GM12878 (cell line): ENCODE measurements around the gene ZNF331. TPM values are rescaled to one million over a fixed set of nuclear protein-coding genes. Genes with fewer than 3 reads are reported as not detected.

ENCODE experiments used
- ATAC-seq: fragments of 200-7000 bp; cut with Tn5 transposase; 3 replicates; pipeline ENCODE4 v1.9.1; 2020; ENCODE audit warnings: mild to moderate bottlenecking, moderate library complexity
- BruUV-seq: library from RNA; stranded (reverse); fragments of 400-500 nt; replicated peaks from 2 replicates; lab custom pipeline; 2021; lab: Mats Ljungman, UMichigan
- CTCF ChIA-PET: fragments of 300-600 bp; sonication (Branson Sonifier 250); formaldehyde crosslinking; extraction: SDS; loops from one replicate; lab custom pipeline; 2021; ENCODE audit warnings: inconsistent platforms; lab: Yijun Ruan, JAX
- POLR2A ChIA-PET: fragments of 350-600 bp; formaldehyde crosslinking; extraction: SDS; loops from one replicate; lab custom pipeline; 2021; ENCODE audit warnings: inconsistent platforms; lab: Charles Lee
- RAD21 ChIA-PET: fragments of 300-600 bp; sonication (Branson Sonifier 250); formaldehyde crosslinking; loops from one replicate; lab custom pipeline; 2023; ENCODE audit warnings: antibody characterized with exemption; ENCODE audit not compliant: unreplicated experiment; lab: Charles Lee
- SMC1A ChIA-PET: fragments of 300-600 bp; sonication (Branson Sonifier 250); formaldehyde crosslinking; loops from one replicate; lab custom pipeline; 2023; ENCODE audit not compliant: unreplicated experiment, uncharacterized antibody; lab: Charles Lee
- DNase-seq: peaks from one replicate; pipeline ENCODE4 v3.0.0-alpha.2; 2011; ENCODE audit warnings: low read depth, low spot score
- FAIRE-seq: peaks from 3 replicates; lab custom pipeline; 2011; peaks lifted over from hg19 to GRCh38; lab: Jason Lieb, UNC
- H2AFZ ChIP-seq: 2 replicates; pipeline ENCODE4 v1.6.0; 2011; ENCODE audit warnings: low read depth, low read length, control low read depth; ENCODE audit not compliant: control insufficient read depth
- H3K27ac ChIP-seq: 2 replicates; pipeline ENCODE4 v1.5.1; 2011; ENCODE audit warnings: control low read depth; ENCODE audit not compliant: control insufficient read depth, insufficient read depth
- H3K27me3 ChIP-seq, 2 experiments: replicated peaks in 1 of 2; 2 replicates each; pipeline versions ENCODE4 v1.6.0 to v1.6.1; 2011; ENCODE audit warnings: low read length in 1 of 2; ENCODE audit not compliant: control insufficient read depth in 2 of 2, insufficient read depth in 2 of 2
- H3K36me3 ChIP-seq, 2 experiments: 2 replicates each; pipeline ENCODE4 v1.5.1; 2011; ENCODE audit warnings: low read length in 1 of 2; ENCODE audit not compliant: control insufficient read depth in 2 of 2, insufficient read depth in 2 of 2
- H3K4me1 ChIP-seq: 2 replicates; pipeline ENCODE4 v1.6.1; 2011; ENCODE audit warnings: mild to moderate bottlenecking, low read length, moderate library complexity, mixed read lengths; ENCODE audit not compliant: control insufficient read depth, insufficient read depth
- H3K4me2 ChIP-seq: 2 replicates; pipeline ENCODE4 v1.6.0; 2011; ENCODE audit warnings: control low read depth; ENCODE audit not compliant: control insufficient read depth, insufficient read depth
- H3K4me3 ChIP-seq: fragments of 200-600 bp; sonication (generic); 2 replicates; pipeline ENCODE4 v1.5.1; 2016
- H3K79me2 ChIP-seq: 2 replicates; pipeline ENCODE4 v1.6.0; 2011; ENCODE audit warnings: low read length; ENCODE audit not compliant: control insufficient read depth, insufficient read depth
- H3K9ac ChIP-seq: 2 replicates; pipeline ENCODE4 v1.8.0; 2011; ENCODE audit warnings: low read length, control low read depth, mixed read lengths; ENCODE audit not compliant: control insufficient read depth, insufficient read depth
- H3K9me3 ChIP-seq: replicated peaks from 3 replicates; pipeline ENCODE4 v1.5.1; 2011; ENCODE audit warnings: mild to moderate bottlenecking, low read length; ENCODE audit not compliant: control insufficient read depth, insufficient read depth
- H4K20me1 ChIP-seq: 2 replicates; pipeline ENCODE4 v1.6.0; 2011; ENCODE audit not compliant: control insufficient read depth, insufficient read depth
- ZNF207 ChIP-seq: fragments of 450-650 bp; IDR thresholded peaks from 2 replicates; pipeline ENCODE4 v1.6.1; 2014; ENCODE audit warnings: antibody characterized with exemption, mild to moderate bottlenecking, borderline replicate concordance
- WGBS: methylation state at CpG from one replicate; pipeline ENCODE4 v1.1.6; 2016; ENCODE audit warnings: low lambda C conversion rate; ENCODE audit not compliant: insufficient replicate concordance, insufficient coverage; ENCODE audit errors: missing lambda C conversion rate; 5-methylcytosine and 5-hydroxymethylcytosine counted together
- in situ Hi-C: fragments of 300-500 bp; cut with MboI; formaldehyde crosslinking; loops from 9 replicates; pipeline ENCODE4 v1.14.3; 2018; ENCODE audit warnings: mixed read lengths
- intact Hi-C: fragments of 100-400 bp; cut with micrococcal nuclease; formaldehyde crosslinking; loops from one replicate; pipeline ENCODE4 v1.14.2; 2022; ENCODE audit not compliant: unreplicated experiment
- polyA plus RNA-seq, 11 experiments: library from polyadenylated mRNA; depleted of rRNA in 4 of 11; unstranded in 6 of 11; stranded (reverse) in 5 of 11; fragments of >200 nt; fragmentation: Nextera tagmentation in 4 of 11; fragmentation: Illumina TruSeq in 1 of 11; extraction: Ambion mirVana in 4 of 11; extraction: Trizol in 1 of 11; gene quantifications; 1 replicate in 1 of 11; 2 replicates in 10 of 11; pipeline versions ENCODE4 v1.2.1 to v1.2.3, GENCODE V29; 2011 to 2016; ENCODE audit warnings: inconsistent platforms in 2 of 11, missing spikeins in 2 of 11, low read depth in 1 of 11
- total RNA-seq, 4 experiments: library from RNA; depleted of rRNA in 3 of 4; stranded (reverse); fragments of >200 nt in 3 of 4; fragmentation: Illumina TruSeq in 1 of 4; extraction: Trizol in 1 of 4; gene quantifications; 2 replicates each; pipeline versions ENCODE4 v1.2.1 to v1.2.3, GENCODE V29; 2013 to 2021
- TF ChIP-seq, protein P1 (sequence below): IDR thresholded peaks from 2 replicates; pipeline ENCODE4 v1.6.1; 2012; ENCODE audit warnings: improper control_type of control experiment, low read depth, low read length; ENCODE audit not compliant: insufficient replicate concordance
- TF ChIP-seq, protein P2 (sequence below): fragments of 450-650 bp; IDR thresholded peaks from 2 replicates; pipeline ENCODE4 v1.6.1; 2017; ENCODE audit warnings: low read depth, mild to moderate bottlenecking, moderate library complexity
- TF ChIP-seq, protein P3 (sequence below): fragments of 450-650 bp; IDR thresholded peaks from 2 replicates; pipeline ENCODE4 v1.6.1; 2017; ENCODE audit warnings: mild to moderate bottlenecking

ZNF331 gene
- total and polyA plus RNA-seq, 10 of the 15 experiments (the other 5 are each of a cell fraction or from before 2014, with no cell fraction given): 2.6 to 11.5 (median 5.3) TPM

DNA sequence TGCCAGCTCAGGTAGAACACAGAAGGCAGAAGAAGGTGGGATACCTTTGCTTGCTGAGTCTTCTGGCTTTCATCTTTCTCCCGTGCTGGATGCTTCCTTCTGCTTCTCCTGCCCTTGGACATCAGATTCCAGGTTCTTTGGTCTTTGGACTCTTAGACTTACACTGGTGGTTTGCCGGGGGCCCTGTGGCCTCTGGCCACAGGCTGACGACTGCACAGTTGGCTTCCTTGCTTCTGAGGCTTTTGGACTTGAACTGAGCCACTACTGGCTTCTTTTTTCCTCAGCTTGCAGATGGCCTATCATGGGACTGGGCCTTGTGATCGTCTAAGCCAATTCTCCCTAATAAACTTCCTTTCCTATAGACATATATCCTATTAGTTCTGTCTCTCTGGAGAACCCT is 19.8 kb upstream of the ZNF331 start (continued):
- TF ChIP-seq, protein P1, sequence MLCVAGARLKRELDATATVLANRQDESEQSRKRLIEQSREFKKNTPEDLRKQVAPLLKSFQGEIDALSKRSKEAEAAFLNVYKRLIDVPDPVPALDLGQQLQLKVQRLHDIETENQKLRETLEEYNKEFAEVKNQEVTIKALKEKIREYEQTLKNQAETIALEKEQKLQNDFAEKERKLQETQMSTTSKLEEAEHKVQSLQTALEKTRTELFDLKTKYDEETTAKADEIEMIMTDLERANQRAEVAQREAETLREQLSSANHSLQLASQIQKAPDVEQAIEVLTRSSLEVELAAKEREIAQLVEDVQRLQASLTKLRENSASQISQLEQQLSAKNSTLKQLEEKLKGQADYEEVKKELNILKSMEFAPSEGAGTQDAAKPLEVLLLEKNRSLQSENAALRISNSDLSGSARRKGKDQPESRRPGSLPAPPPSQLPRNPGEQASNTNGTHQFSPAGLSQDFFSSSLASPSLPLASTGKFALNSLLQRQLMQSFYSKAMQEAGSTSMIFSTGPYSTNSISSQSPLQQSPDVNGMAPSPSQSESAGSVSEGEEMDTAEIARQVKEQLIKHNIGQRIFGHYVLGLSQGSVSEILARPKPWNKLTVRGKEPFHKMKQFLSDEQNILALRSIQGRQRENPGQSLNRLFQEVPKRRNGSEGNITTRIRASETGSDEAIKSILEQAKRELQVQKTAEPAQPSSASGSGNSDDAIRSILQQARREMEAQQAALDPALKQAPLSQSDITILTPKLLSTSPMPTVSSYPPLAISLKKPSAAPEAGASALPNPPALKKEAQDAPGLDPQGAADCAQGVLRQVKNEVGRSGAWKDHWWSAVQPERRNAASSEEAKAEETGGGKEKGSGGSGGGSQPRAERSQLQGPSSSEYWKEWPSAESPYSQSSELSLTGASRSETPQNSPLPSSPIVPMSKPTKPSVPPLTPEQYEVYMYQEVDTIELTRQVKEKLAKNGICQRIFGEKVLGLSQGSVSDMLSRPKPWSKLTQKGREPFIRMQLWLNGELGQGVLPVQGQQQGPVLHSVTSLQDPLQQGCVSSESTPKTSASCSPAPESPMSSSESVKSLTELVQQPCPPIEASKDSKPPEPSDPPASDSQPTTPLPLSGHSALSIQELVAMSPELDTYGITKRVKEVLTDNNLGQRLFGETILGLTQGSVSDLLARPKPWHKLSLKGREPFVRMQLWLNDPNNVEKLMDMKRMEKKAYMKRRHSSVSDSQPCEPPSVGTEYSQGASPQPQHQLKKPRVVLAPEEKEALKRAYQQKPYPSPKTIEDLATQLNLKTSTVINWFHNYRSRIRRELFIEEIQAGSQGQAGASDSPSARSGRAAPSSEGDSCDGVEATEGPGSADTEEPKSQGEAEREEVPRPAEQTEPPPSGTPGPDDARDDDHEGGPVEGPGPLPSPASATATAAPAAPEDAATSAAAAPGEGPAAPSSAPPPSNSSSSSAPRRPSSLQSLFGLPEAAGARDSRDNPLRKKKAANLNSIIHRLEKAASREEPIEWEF: no peak
- TF ChIP-seq, protein P2, sequence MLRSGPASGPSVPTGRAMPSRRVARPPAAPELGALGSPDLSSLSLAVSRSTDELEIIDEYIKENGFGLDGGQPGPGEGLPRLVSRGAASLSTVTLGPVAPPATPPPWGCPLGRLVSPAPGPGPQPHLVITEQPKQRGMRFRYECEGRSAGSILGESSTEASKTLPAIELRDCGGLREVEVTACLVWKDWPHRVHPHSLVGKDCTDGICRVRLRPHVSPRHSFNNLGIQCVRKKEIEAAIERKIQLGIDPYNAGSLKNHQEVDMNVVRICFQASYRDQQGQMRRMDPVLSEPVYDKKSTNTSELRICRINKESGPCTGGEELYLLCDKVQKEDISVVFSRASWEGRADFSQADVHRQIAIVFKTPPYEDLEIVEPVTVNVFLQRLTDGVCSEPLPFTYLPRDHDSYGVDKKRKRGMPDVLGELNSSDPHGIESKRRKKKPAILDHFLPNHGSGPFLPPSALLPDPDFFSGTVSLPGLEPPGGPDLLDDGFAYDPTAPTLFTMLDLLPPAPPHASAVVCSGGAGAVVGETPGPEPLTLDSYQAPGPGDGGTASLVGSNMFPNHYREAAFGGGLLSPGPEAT: no peak

DNA sequence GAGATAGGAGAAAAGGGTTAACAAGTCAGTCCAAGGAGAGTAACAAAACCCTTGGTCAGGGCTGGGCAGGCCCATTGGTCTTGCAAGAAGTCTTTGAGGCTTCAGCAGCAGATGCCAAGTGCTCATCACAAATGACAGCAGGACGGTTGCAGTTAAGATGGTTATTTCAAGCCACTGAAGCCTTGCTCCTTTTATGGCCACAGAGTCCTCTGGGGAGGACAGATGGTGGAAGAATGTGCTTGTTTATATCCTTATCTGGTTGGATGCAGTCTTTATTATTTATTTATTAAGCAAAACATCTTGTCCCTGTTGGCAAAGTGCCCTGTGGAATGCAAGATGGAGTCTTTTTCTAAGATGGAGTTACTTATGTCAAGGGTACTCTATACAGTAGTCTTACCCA is 19.2 kb upstream of the ZNF331 start:
- no peak overlapping the region for H3K27ac ChIP-seq
- WGBS: 95% methylated on average over 1 of the region's 1 CpG
- ChIA-PET POLR2A (no interaction called here), RAD21 (no interaction called here), SMC1A (no interaction called here), CTCF (no interaction called here)
- no peak overlapping the region for H3K4me3 ChIP-seq
- H4K20me1 ChIP-seq: no peaks in the 10 kb centered on the region
- no peak for DNase-seq
- H2AFZ ChIP-seq: no peak overlapping the region
- no peak for FAIRE-seq
- no peak overlapping the region for H3K9ac ChIP-seq
- BruUV-seq: no TSS peak
- no peak for ATAC-seq
- H3K79me2 ChIP-seq: no peaks in the 10 kb centered on the region
- in situ Hi-C loops: no loop called here
- TF ChIP-seq, protein P3, sequence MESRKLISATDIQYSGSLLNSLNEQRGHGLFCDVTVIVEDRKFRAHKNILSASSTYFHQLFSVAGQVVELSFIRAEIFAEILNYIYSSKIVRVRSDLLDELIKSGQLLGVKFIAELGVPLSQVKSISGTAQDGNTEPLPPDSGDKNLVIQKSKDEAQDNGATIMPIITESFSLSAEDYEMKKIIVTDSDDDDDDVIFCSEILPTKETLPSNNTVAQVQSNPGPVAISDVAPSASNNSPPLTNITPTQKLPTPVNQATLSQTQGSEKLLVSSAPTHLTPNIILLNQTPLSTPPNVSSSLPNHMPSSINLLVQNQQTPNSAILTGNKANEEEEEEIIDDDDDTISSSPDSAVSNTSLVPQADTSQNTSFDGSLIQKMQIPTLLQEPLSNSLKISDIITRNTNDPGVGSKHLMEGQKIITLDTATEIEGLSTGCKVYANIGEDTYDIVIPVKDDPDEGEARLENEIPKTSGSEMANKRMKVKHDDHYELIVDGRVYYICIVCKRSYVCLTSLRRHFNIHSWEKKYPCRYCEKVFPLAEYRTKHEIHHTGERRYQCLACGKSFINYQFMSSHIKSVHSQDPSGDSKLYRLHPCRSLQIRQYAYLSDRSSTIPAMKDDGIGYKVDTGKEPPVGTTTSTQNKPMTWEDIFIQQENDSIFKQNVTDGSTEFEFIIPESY: no peak
- no peak for TF ChIP-seq ZNF207
- H3K27me3 ChIP-seq: no peaks in the 10 kb centered on the region
- H3K9me3 ChIP-seq: peaks cover 7% of the 10 kb centered on the region; the same call in 2 of the 3 replicates
- H3K4me1 ChIP-seq: peaks cover 4% of the 10 kb centered on the region; the same call in 1 of the 2 replicates
- H3K36me3 ChIP-seq: no peaks in the 10 kb centered on the region
- H3K4me2 ChIP-seq: no peak overlapping the region
- intact Hi-C loops: no loop called here
